Effector CD4-positive, alpha-beta T cell (primary cell): ENCODE measurements around the gene COTL1.
"Not testable (repeated sequence)": the region's sequence is repeated elsewhere in the genome, so short reads cannot be mapped to it uniquely, and the experiment has no call there.

Source experiments
- DNase-seq: peaks from one replicate; pipeline ENCODE4 v3.0.0-alpha.2; 2020

COTL1 gene

GRCh38 chr16:84567286-84567962 is 50.5 kb downstream of the COTL1 start:
- DNase-seq = no peak

- no peak for DNase-seq
Observed at GRCh38 chr16:84566545-84567257, 51.2 kb downstream of the COTL1 start.

GRCh38 chr16:84565669-84566495 is 52.0 kb downstream of the COTL1 start:
- no peak for DNase-seq

GRCh38 chr16:84563786-84564420 is 54.0 kb downstream of the COTL1 start:
- DNase-seq = no peak

- DNase-seq = no peak
Observed at GRCh38 chr16:84563064-84563715, 54.7 kb downstream of the COTL1 start.

- DNase-seq = no peak
Observed at GRCh38 chr16:84562174-84562815, 55.6 kb downstream of the COTL1 start.

- DNase-seq = no peak
Observed at GRCh38 chr16:84561291-84561690, 56.6 kb downstream of the COTL1 start.

GRCh38 chr16:84560269-84560668 is 57.6 kb downstream of the COTL1 start:
- no peak for DNase-seq

GRCh38 chr16:84559311-84559932 is 58.5 kb downstream of the COTL1 start:
- no peak for DNase-seq

- not testable (repeated sequence) for DNase-seq
Observed at GRCh38 chr16:84558850-84559249, 59.0 kb downstream of the COTL1 start.

GRCh38 chr16:84557504-84557903 is 60.4 kb downstream of the COTL1 start:
- no peak for DNase-seq

GRCh38 chr16:84557059-84557458 is 60.8 kb downstream of the COTL1 start:
- DNase-seq = no peak

GRCh38 chr16:84555418-84556196 is 62.3 kb downstream of the COTL1 start:
- DNase-seq = no peak

GRCh38 chr16:84554627-84555328 is 63.1 kb downstream of the COTL1 start:
- no peak for DNase-seq

- peak; percentile 45 for DNase-seq
Observed at GRCh38 chr16:84553873-84554399, 63.9 kb downstream of the COTL1 start.

GRCh38 chr16:84552135-84552534 is 65.7 kb downstream of the COTL1 start:
- DNase-seq = no peak

- no peak for DNase-seq
Observed at GRCh38 chr16:84550096-84550495, 67.8 kb downstream of the COTL1 start.

- DNase-seq = peak; percentile 26
Observed at GRCh38 chr16:84548971-84549844, 68.7 kb downstream of the COTL1 start.

- no peak for DNase-seq
Observed at GRCh38 chr16:84548508-84548907, 69.4 kb downstream of the COTL1 start.
